Effector CD8-positive, alpha-beta T cell (primary cell): ENCODE measurements around the gene ENTPD6.
"Not testable (repeated sequence)": the region's sequence is repeated elsewhere in the genome, so short reads cannot be mapped to it uniquely, and the experiment has no call there.

ENCODE experiments used
- DNase-seq: peaks from one replicate; lab custom pipeline; 2025; lab: John Stamatoyannopoulos, UW
- total RNA-seq, 4 experiments: gene quantifications; one replicate each; lab custom pipeline; 2026; lab: John Stamatoyannopoulos, UW

The ENTPD6 gene
- 66.0 to 89.2 (median 78.7) reads per million in 4 experiments for total RNA-seq

GRCh38 chr20:25195014-25195961, at the start of gene ENTPD6:
ENTPD6 (plus strand) TSS chr20:25195712; CDS start chr20:25206537, 10,825 bp downstream.
- peak; percentile 95 for DNase-seq

GRCh38 chr20:25146976-25147375, 48.5 kb upstream of the ENTPD6 start:
- DNase-seq: no peak

GRCh38 chr20:25147716-25148115, 47.8 kb upstream of the ENTPD6 start:
- DNase-seq: no peak

GRCh38 chr20:25148181-25148981, 47.1 kb upstream of the ENTPD6 start:
- peak; percentile 48 for DNase-seq

GRCh38 chr20:25148982-25149846, 46.3 kb upstream of the ENTPD6 start:
- no peak for DNase-seq

GRCh38 chr20:25150016-25150415, 45.5 kb upstream of the ENTPD6 start:
- DNase-seq: no peak

GRCh38 chr20:25158043-25158442, 37.5 kb upstream of the ENTPD6 start:
- no peak for DNase-seq

GRCh38 chr20:25160467-25160866, 35.0 kb upstream of the ENTPD6 start:
- DNase-seq: no peak

- no peak for DNase-seq
Observed at GRCh38 chr20:25160897-25161296, 34.6 kb upstream of the ENTPD6 start.

GRCh38 chr20:25165128-25165527, 30.4 kb upstream of the ENTPD6 start:
- DNase-seq: no peak

- DNase-seq: not testable (repeated sequence)
Observed at GRCh38 chr20:25166105-25166782, 29.3 kb upstream of the ENTPD6 start.

- no peak for DNase-seq
Observed at GRCh38 chr20:25173321-25173720, 22.2 kb upstream of the ENTPD6 start.

GRCh38 chr20:25173886-25174308, 21.6 kb upstream of the ENTPD6 start:
- DNase-seq: no peak

- no peak for DNase-seq
Observed at GRCh38 chr20:25176184-25176583, 19.3 kb upstream of the ENTPD6 start.

GRCh38 chr20:25177890-25178321, 17.6 kb upstream of the ENTPD6 start:
- DNase-seq: no peak

GRCh38 chr20:25178563-25179438, 16.7 kb upstream of the ENTPD6 start:
- no peak for DNase-seq

- DNase-seq: no peak
Observed at GRCh38 chr20:25179439-25180089, 15.9 kb upstream of the ENTPD6 start.

GRCh38 chr20:25184391-25184790, 11.1 kb upstream of the ENTPD6 start:
- not testable (repeated sequence) for DNase-seq

GRCh38 chr20:25187220-25187619, 8.3 kb upstream of the ENTPD6 start:
- DNase-seq: no peak
